ENCODE results near the gene PUM1. TPM values are rescaled to one million over a fixed set of nuclear protein-coding genes. Genes with fewer than 3 reads are reported as not detected.
"Not testable (repeated sequence)": the region's sequence is repeated elsewhere in the genome, so short reads cannot be mapped to it uniquely, and the experiment has no call there.

The PUM1 gene
- total and polyA plus RNA-seq, 4 donors = 24.7 to 125 (median 66.9) TPM

DNA sequence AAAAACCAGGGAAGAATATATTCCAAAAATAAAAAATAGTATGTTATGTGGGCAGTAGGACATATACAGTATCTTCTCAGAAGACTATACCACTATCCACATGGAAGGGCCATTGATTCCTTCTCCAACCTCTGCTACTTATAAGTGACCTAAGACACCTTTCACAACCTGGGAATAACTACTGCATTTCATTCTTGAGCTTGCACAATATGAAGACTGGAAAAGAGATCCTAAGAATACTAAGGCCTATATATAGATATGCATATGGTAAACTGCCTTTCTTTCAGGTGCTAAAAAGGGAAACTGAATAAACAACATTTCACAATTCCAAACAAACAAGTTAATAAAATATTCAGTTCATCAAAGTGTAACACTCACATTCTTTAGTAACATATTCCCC lies 125.0 kb downstream of the PUM1 start:
- Histone ChIP-seq H3K9ac (ENCODE audit: insufficient read depth in 1 of 2, low read length in 2 of 2) (no peak overlapping the region), H3K9me3 (ENCODE audit: control insufficient read depth in 4 of 4, insufficient read depth in 3 of 4, low read length in 3 of 4) (no peaks in the 10 kb centered on the region), H3K36me3 (ENCODE audit: control insufficient read depth in 4 of 4, insufficient read depth in 4 of 4, low read length in 4 of 4) (peaks cover 20 to 51% (median 32%) of the 10 kb centered on the region in 4 donors), H3K27me3 (ENCODE audit: control insufficient read depth in 3 of 3, insufficient read depth in 3 of 3, low read length in 2 of 3) (no peaks in the 10 kb centered on the region), H3K4me3 (no peak overlapping the region), H3K4me1 (ENCODE audit: control insufficient read depth in 5 of 5, insufficient read depth in 5 of 5, low read length in 5 of 5) (no peaks in the 10 kb centered on the region), H3K27ac (ENCODE audit: low read depth in 1 of 2, low read length in 1 of 2) (no peak overlapping the region)
- TF ChIP-seq, protein P1, sequence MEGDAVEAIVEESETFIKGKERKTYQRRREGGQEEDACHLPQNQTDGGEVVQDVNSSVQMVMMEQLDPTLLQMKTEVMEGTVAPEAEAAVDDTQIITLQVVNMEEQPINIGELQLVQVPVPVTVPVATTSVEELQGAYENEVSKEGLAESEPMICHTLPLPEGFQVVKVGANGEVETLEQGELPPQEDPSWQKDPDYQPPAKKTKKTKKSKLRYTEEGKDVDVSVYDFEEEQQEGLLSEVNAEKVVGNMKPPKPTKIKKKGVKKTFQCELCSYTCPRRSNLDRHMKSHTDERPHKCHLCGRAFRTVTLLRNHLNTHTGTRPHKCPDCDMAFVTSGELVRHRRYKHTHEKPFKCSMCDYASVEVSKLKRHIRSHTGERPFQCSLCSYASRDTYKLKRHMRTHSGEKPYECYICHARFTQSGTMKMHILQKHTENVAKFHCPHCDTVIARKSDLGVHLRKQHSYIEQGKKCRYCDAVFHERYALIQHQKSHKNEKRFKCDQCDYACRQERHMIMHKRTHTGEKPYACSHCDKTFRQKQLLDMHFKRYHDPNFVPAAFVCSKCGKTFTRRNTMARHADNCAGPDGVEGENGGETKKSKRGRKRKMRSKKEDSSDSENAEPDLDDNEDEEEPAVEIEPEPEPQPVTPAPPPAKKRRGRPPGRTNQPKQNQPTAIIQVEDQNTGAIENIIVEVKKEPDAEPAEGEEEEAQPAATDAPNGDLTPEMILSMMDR (IDR thresholded peaks at IDR 0.05; ENCODE audit: control extremely low read depth, extremely low read depth) = no peak
- no peak for ATAC-seq (ENCODE audit: insufficient read depth, low FRiP score)
- DNase-seq = no peak

DNA sequence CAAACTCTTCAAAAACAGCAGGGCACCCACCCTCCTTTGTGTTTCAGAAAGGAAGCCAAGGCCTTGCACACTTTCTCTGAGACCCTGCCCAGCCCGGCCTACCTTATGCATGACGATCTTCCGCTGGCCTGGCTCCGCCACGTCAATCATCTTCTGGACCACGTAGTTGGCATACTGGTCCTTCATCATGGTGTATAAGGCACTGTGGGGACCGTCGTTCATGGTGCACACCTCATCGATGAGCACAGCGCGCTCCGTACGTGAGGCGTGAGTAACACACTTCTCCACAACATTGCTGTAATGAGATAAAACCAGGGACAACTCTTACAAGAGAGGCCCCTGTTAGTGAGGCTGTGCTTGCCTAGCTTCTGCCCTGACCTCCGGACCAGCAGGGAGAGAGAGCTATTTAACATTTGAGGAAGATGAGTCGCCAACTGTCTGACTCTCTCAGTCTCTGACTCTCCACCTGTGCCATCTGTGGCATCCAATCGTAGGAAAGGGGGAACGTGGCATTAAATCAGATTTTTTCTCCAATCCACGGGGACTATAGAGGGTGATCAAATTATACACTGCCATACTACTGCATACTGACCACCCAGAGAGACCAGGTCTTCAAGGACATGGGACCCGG lies 128.9 kb downstream of the PUM1 start:
- 94 to 96% methylated on average over 20 of the region's 20 CpGs for WGBS, 2 donors
- Histone ChIP-seq H3K4me1 (ENCODE audit: control insufficient read depth in 5 of 5, insufficient read depth in 5 of 5, low read length in 5 of 5) (no peaks in the 10 kb centered on the region), H3K9ac (ENCODE audit: insufficient read depth in 1 of 2, low read length in 2 of 2) (no peak overlapping the region), H3K9me3 (ENCODE audit: control insufficient read depth in 4 of 4, insufficient read depth in 3 of 4, low read length in 3 of 4) (no peaks in the 10 kb centered on the region), H3K27me3 (ENCODE audit: control insufficient read depth in 3 of 3, insufficient read depth in 3 of 3, low read length in 2 of 3) (no peaks in the 10 kb centered on the region), H3K27ac (ENCODE audit: low read depth in 1 of 2, low read length in 1 of 2) (no peak overlapping the region), H3K36me3 (ENCODE audit: control insufficient read depth in 4 of 4, insufficient read depth in 4 of 4, low read length in 4 of 4) (peaks cover 15 to 57% (median 37%) of the 10 kb centered on the region in 4 donors), H3K4me3 (no peak overlapping the region)
- DNase-seq = no peak
- TF ChIP-seq, protein P1 (IDR thresholded peaks at IDR 0.05; ENCODE audit: control extremely low read depth, extremely low read depth) = no peak
- ATAC-seq (ENCODE audit: insufficient read depth, low FRiP score) = no peak

DNA sequence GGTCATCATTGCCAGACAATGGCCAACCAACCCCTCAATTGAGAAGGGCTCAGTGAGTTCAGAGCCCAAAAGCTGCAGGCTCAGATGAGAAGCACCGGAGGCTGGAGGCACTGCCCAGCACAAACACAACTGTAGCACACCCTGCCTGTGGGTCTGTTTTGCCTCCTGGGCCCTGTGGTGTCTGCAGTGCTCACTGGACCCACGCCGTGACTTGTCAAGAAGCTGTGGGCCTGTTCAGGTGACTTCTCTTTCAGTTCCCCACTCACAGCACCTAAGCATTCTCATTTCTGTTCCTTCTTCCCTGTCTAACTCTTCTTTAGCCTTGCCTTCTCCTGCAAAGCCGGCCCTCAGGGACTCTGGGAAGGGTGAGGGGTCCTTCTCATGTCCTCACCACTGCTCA lies 129.8 kb downstream of the PUM1 start:
- H3K4me1 ChIP-seq (ENCODE audit: control insufficient read depth in 5 of 5, insufficient read depth in 5 of 5, low read length in 5 of 5); H3K9ac ChIP-seq (ENCODE audit: insufficient read depth in 1 of 2, low read length in 2 of 2); H3K27ac ChIP-seq (ENCODE audit: low read depth in 1 of 2, low read length in 1 of 2); ATAC-seq (ENCODE audit: insufficient read depth, low FRiP score); H3K9me3 ChIP-seq (ENCODE audit: control insufficient read depth in 4 of 4, insufficient read depth in 3 of 4, low read length in 3 of 4); DNase-seq; H3K4me3 ChIP-seq; H3K27me3 ChIP-seq (ENCODE audit: control insufficient read depth in 3 of 3, insufficient read depth in 3 of 3, low read length in 2 of 3): not testable (repeated sequence)
- peaks cover 15 to 49% (median 39%) of the 10 kb centered on the region in 4 donors for H3K36me3 ChIP-seq (ENCODE audit: control insufficient read depth in 4 of 4, insufficient read depth in 4 of 4, low read length in 4 of 4)
- no CpG with 5 or more reads among the region's 4 CpGs for WGBS, 2 donors

DNA sequence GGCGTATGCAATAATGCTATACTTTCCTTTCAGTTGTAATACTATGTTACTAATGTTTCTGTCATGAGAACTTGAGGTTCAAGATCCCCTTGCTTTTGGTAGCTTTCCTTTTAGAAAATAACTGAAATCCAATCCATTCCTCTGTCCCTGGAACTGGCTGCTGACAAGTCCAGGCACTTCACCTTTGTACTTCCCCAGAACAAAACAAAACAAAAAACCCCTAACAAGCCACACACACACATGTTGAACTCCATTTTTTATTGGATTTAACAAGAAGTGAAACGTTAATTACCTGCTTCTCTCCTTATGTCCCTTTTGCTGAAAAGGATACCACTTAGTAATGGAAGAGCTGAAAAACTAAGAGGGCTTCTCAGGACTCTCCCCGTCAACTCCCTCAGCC lies 130.9 kb downstream of the PUM1 start:
- no peak overlapping the region for H3K4me3 ChIP-seq
- H3K27ac ChIP-seq (ENCODE audit: low read depth in 1 of 2, low read length in 1 of 2) = no peak overlapping the region
- H3K27me3 ChIP-seq (ENCODE audit: control insufficient read depth in 3 of 3, insufficient read depth in 3 of 3, low read length in 2 of 3) = no peaks in the 10 kb centered on the region
- ATAC-seq (ENCODE audit: insufficient read depth, low FRiP score) (no peak), DNase-seq (no peak)
- TF ChIP-seq, protein P1 (IDR thresholded peaks at IDR 0.05; ENCODE audit: control extremely low read depth, extremely low read depth) = no peak
- WGBS, 2 donors = 85 to 92% methylated on average over 3 of the region's 3 CpGs
- no peak overlapping the region for H3K9ac ChIP-seq (ENCODE audit: insufficient read depth in 1 of 2, low read length in 2 of 2)
- no peaks in the 10 kb centered on the region for H3K4me1 ChIP-seq (ENCODE audit: control insufficient read depth in 5 of 5, insufficient read depth in 5 of 5, low read length in 5 of 5)
- H3K36me3 ChIP-seq (ENCODE audit: control insufficient read depth in 4 of 4, insufficient read depth in 4 of 4, low read length in 4 of 4) = peaks cover 15 to 42% (median 38%) of the 10 kb centered on the region in 4 donors
- H3K9me3 ChIP-seq (ENCODE audit: control insufficient read depth in 4 of 4, insufficient read depth in 3 of 4, low read length in 3 of 4) = no peaks in the 10 kb centered on the region

Measured in lung (tissue), 12 donors.